Endodermal cell (in vitro differentiated cells): ENCODE data around the gene HDAC1. TPM values are rescaled to one million over a fixed set of nuclear protein-coding genes. Genes with fewer than 3 reads are reported as not detected.

Experiments
- DNase-seq: peaks from one replicate; pipeline ENCODE4 v3.0.0-alpha.2; 2017
- H3K27ac ChIP-seq: 2 replicates; pipeline ENCODE4 v1.5.1; 2013; ENCODE audit warnings: mild to moderate bottlenecking, low read depth, low read length, moderate library complexity
- H3K27me3 ChIP-seq: 2 replicates; pipeline ENCODE4 v1.6.1; 2013; ENCODE audit warnings: mild to moderate bottlenecking, low read length, moderate library complexity; ENCODE audit not compliant: insufficient read depth, control insufficient read depth, poor library complexity, severe bottlenecking
- H3K36me3 ChIP-seq: 2 replicates; pipeline ENCODE4 v1.7.0; 2013; ENCODE audit warnings: mild to moderate bottlenecking, low read length, moderate library complexity; ENCODE audit not compliant: control insufficient read depth, insufficient read depth
- H3K4me1 ChIP-seq: one replicate; pipeline ENCODE4 v1.7.0; 2013; ENCODE audit warnings: low read length; ENCODE audit not compliant: control insufficient read depth, insufficient read depth
- H3K4me3 ChIP-seq: 2 replicates; pipeline ENCODE4 v1.5.1; 2013; ENCODE audit warnings: mild to moderate bottlenecking, low read length, moderate library complexity
- H3K9ac ChIP-seq: 2 replicates; pipeline ENCODE4 v1.6.1; 2013; ENCODE audit warnings: mild to moderate bottlenecking, low read length, moderate library complexity; ENCODE audit not compliant: poor library complexity, severe bottlenecking; ENCODE audit errors: extremely low read depth
- H3K9me3 ChIP-seq: 2 replicates; pipeline ENCODE4 v1.6.1; 2013; ENCODE audit warnings: mild to moderate bottlenecking, low read length, moderate library complexity; ENCODE audit not compliant: control insufficient read depth
- H3K27ac Mint-ChIP-seq: 2 replicates; pipeline ENCODE4 v1.8.0; 2020; ENCODE audit warnings: mixed read lengths
- H3K27me3 Mint-ChIP-seq: 2 replicates; pipeline ENCODE4 v1.8.0; 2021; ENCODE audit warnings: mild to moderate bottlenecking, mixed read lengths; ENCODE audit not compliant: insufficient read depth
- H3K36me3 Mint-ChIP-seq: 2 replicates; pipeline ENCODE4 v1.8.0; 2020; ENCODE audit warnings: low read depth, mixed read lengths
- H3K4me1 Mint-ChIP-seq: 2 replicates; pipeline ENCODE4 v1.8.0; 2020; ENCODE audit warnings: mixed read lengths
- H3K4me3 Mint-ChIP-seq: 2 replicates; pipeline ENCODE4 v1.8.0; 2020; ENCODE audit warnings: mild to moderate bottlenecking, moderate library complexity, mixed read lengths
- H3K9me3 Mint-ChIP-seq: 2 replicates; pipeline ENCODE4 v1.8.0; 2020; ENCODE audit warnings: mild to moderate bottlenecking, mixed read lengths
- CTCF ChIP-seq: fragments of 200-600 bp; sonication (generic); conservative IDR thresholded peaks from 2 replicates; pipeline ENCODE4 v1.5.0; 2021; ENCODE audit warnings: antibody characterized with exemption, mild to moderate bottlenecking
- WGBS, 2 experiments: methylation state at CpG; one replicate each; pipeline versions ENCODE4 v1.1.5 to v1.1.7; 2013; ENCODE audit warnings: missing lambda C conversion rate in 2 of 2, mixed read lengths in 1 of 2; ENCODE audit not compliant: insufficient coverage in 1 of 2, insufficient read length in 1 of 2; 5-methylcytosine and 5-hydroxymethylcytosine counted together
- total RNA-seq, 2 donors: library from RNA; stranded (reverse); fragmentation: NEBNext Ultra II Directional in 1 of 2; extraction: Animal tissue kit (Norgen Biotek cat#: 25700) in 1 of 2; gene quantifications; 2 replicates in 1 of 2; 3 replicates in 1 of 2; pipeline ENCODE4 v1.2.1, GENCODE V29; 2021

HDAC1 gene
- total RNA-seq, 2 donors from 2014 or later = 150 to 160 TPM

DNA sequence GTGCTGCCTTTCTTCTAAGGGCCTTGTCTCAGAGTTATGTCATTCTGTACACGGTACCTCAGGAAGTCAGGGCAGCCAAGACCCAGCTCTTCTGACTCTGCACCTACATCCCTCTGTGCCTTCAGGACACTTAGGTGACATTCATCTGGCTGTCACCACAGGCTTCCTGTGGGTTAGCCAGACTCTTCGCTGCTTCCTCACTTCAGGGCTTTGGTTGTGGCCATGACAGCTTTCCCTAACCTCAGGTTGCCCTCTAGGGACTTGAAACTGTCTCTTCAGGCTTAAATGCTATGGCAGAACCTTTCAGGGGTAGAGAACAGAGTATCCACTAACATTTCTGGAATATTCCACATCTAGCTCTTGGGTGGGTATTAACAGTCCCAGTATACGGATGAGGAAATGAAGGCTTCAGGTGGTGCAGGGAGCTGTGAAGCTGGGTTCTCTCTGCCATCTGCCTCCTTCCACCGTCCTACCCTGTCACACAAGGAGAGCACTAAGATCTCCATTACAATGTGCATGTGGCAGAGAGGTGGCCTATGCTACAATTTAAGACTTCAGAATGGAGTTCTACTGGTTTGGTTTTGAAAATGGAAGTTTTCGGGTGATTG, 80.4 kb downstream of the HDAC1 start:
- peaks cover 70% of the 10 kb centered on the region for H3K36me3 Mint-ChIP-seq
- H3K9me3 ChIP-seq = no peaks in the 10 kb centered on the region
- no peak overlapping the region for H3K4me3 Mint-ChIP-seq
- peaks cover 88% of the 10 kb centered on the region for H3K36me3 ChIP-seq
- H3K4me1 Mint-ChIP-seq = no peaks in the 10 kb centered on the region
- DNase-seq = peak; percentile 35
- no peak overlapping the region for H3K27ac ChIP-seq
- no peak overlapping the region for H3K9ac ChIP-seq
- no peak overlapping the region for H3K4me3 ChIP-seq
- no peaks in the 10 kb centered on the region for H3K4me1 ChIP-seq
- no peaks in the 10 kb centered on the region for H3K9me3 Mint-ChIP-seq
- 92 to 95% methylated on average over 5 of the region's 5 CpGs for WGBS, 2 experiments
- no peaks in the 10 kb centered on the region for H3K27me3 ChIP-seq
- H3K27me3 Mint-ChIP-seq = no peaks in the 10 kb centered on the region
- no peak overlapping the region for H3K27ac Mint-ChIP-seq
- peak; percentile 45 for TF ChIP-seq CTCF

GRCh38 chr1:32373996-32374592, 82.2 kb downstream of the HDAC1 start:
- Mint-ChIP-seq H3K9me3 (no peaks in the 10 kb centered on the region), H3K4me1 (no peaks in the 10 kb centered on the region), H3K27me3 (no peaks in the 10 kb centered on the region), H3K36me3 (peaks cover 69% of the 10 kb centered on the region), H3K4me3 (no peak overlapping the region), H3K27ac (no peak overlapping the region)
- TF ChIP-seq CTCF = no peak
- Histone ChIP-seq H3K27me3 (no peaks in the 10 kb centered on the region), H3K4me3 (no peak overlapping the region), H3K4me1 (no peaks in the 10 kb centered on the region), H3K9ac (no peak overlapping the region), H3K9me3 (no peaks in the 10 kb centered on the region), H3K27ac (no peak overlapping the region), H3K36me3 (peaks cover 89% of the 10 kb centered on the region)
- WGBS, 2 experiments = 86 to 91% methylated on average over 1 of the region's 1 CpG
- DNase-seq = no peak

DNA sequence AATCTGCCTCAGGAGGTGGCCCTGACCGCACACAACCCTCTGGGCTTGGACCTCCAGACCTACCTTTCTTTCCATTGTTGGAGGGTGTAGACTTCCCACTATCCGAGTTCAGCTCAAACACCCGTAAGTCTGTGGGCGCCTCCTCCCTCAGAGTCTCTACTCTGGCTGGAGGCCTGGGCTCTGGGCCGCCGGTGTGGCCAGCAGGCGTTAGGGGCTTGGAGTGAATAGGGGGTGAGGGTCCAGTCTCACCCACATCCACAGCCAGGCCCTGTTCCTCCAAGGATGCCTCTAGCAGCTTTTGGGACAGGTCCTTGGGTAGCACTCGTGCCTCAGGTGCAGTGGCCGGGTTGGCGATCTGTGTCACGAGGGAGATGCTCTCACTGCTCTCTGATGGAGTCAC, 84.3 kb downstream of the HDAC1 start:
- Histone ChIP-seq H3K4me1 (no peaks in the 10 kb centered on the region), H3K9ac (no peak overlapping the region), H3K9me3 (no peaks in the 10 kb centered on the region), H3K36me3 (peaks cover 92% of the 10 kb centered on the region), H3K4me3 (no peak overlapping the region), H3K27ac (no peak overlapping the region), H3K27me3 (no peaks in the 10 kb centered on the region)
- no peak for TF ChIP-seq CTCF
- H3K27me3 Mint-ChIP-seq = no peaks in the 10 kb centered on the region
- peaks cover 79% of the 10 kb centered on the region for H3K36me3 Mint-ChIP-seq
- WGBS, 2 experiments = 92 to 96% methylated on average over 8 to 11 of the region's 11 CpGs
- H3K4me3 Mint-ChIP-seq = no peak overlapping the region
- H3K27ac Mint-ChIP-seq = no peak overlapping the region
- no peak for DNase-seq
- H3K9me3 Mint-ChIP-seq = no peaks in the 10 kb centered on the region
- H3K4me1 Mint-ChIP-seq = no peaks in the 10 kb centered on the region
